H1 (cell line): ENCODE measurements around the gene IDI2.

ENCODE experiments used
- BACH1 ChIP-seq: IDR thresholded peaks from 2 replicates; pipeline ENCODE4 v1.6.1; 2012; ENCODE audit warnings: low read length, improper control_type of control experiment
- CHD2 ChIP-seq: IDR thresholded peaks from 2 replicates; pipeline ENCODE4 v1.6.1; 2012; ENCODE audit warnings: low read length, improper control_type of control experiment
- EP300 ChIP-seq, 2 experiments: IDR thresholded peaks; 1 replicate in 1 of 2; 2 replicates in 1 of 2; pipeline ENCODE4 v1.6.1; 2011 to 2012; ENCODE audit warnings: low read depth in 2 of 2, low read length in 2 of 2, mild to moderate bottlenecking in 2 of 2, borderline replicate concordance in 1 of 2, inconsistent platforms in 1 of 2, moderate library complexity in 1 of 2
- EZH2 ChIP-seq: fragments of 200-600 bp; sonication (generic); IDR thresholded peaks from 2 replicates; pipeline ENCODE4 v1.7.1; 2012; ENCODE audit warnings: low read depth, mild to moderate bottlenecking, moderate library complexity, low read length, inconsistent platforms; ENCODE audit not compliant: severe bottlenecking
- FOSL1 ChIP-seq: IDR thresholded peaks from 2 replicates; pipeline ENCODE4 v1.6.1; 2011; ENCODE audit warnings: mild to moderate bottlenecking, low read depth, low read length, moderate library complexity; ENCODE audit not compliant: insufficient read depth
- JUN ChIP-seq: IDR thresholded peaks from 2 replicates; pipeline ENCODE4 v1.6.1; 2011; ENCODE audit warnings: low read depth, mild to moderate bottlenecking, improper control_type of control experiment, low read length
- MAFK ChIP-seq: IDR thresholded peaks from 2 replicates; pipeline ENCODE4 v1.6.1; 2012; ENCODE audit warnings: low read depth, mild to moderate bottlenecking, improper control_type of control experiment, low read length
- POLR2A ChIP-seq, 2 experiments: IDR thresholded peaks; 1 replicate in 1 of 2; 2 replicates in 1 of 2; pipeline ENCODE4 v1.6.1; 2011; ENCODE audit warnings: low read depth in 2 of 2, low read length in 2 of 2, mild to moderate bottlenecking in 2 of 2; ENCODE audit errors: control extremely low read depth in 1 of 2
- RAD21 ChIP-seq, 2 experiments: IDR thresholded peaks in 1 of 2; conservative IDR thresholded peaks in 1 of 2; 2 replicates each; pipeline ENCODE4 v1.6.1; 2011; ENCODE audit warnings: low read depth in 2 of 2, low read length in 2 of 2, improper control_type of control experiment in 1 of 2, inconsistent platforms in 1 of 2, mild to moderate bottlenecking in 1 of 2, moderate library complexity in 1 of 2
- RFX5 ChIP-seq: IDR thresholded peaks from 2 replicates; pipeline ENCODE4 v1.6.1; 2011; ENCODE audit warnings: low read depth, low read length, improper control_type of control experiment, borderline replicate concordance
- TAF1 ChIP-seq: IDR thresholded peaks from 2 replicates; pipeline ENCODE4 v1.6.1; 2011; ENCODE audit warnings: mild to moderate bottlenecking, low read depth, low read length
- TF ChIP-seq, protein P1 (sequence below), 3 experiments: IDR thresholded peaks; 1 replicate in 2 of 3; 2 replicates in 1 of 3; pipeline versions ENCODE4 v1.5.1 to v1.6.1; 2011; ENCODE audit warnings: low read length in 3 of 3, mild to moderate bottlenecking in 3 of 3, inconsistent platforms in 2 of 3, low read depth in 1 of 3, moderate library complexity in 1 of 3; ENCODE audit not compliant: insufficient read depth in 1 of 3; ENCODE audit errors: control extremely low read depth in 1 of 3
- TF ChIP-seq, protein P2 (sequence below): IDR thresholded peaks from 2 replicates; pipeline ENCODE4 v1.6.1; 2012; ENCODE audit warnings: low read length, inconsistent platforms

DNA sequence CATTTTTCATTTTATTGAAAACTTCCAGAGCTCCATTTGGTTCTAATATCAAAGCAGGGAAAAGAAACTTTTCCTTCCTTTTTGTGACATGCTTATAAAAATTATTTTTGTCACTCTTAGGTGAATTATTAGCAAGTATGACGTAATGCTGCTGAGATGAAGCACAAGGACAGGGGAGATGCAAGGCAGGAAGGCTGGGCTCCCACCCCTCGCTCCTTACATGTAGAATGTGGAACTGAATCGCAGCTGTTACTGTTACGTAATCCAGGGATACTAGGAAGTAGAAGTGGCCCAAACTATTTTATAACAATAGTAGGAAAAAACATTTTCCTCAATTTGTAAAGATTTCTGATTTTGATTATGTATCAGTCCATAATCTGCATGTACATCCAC is 54.5 kb downstream of the IDI2 start:
- TF ChIP-seq FOSL1: no peak
- TF ChIP-seq EZH2: no peak
- TF ChIP-seq, protein P1, sequence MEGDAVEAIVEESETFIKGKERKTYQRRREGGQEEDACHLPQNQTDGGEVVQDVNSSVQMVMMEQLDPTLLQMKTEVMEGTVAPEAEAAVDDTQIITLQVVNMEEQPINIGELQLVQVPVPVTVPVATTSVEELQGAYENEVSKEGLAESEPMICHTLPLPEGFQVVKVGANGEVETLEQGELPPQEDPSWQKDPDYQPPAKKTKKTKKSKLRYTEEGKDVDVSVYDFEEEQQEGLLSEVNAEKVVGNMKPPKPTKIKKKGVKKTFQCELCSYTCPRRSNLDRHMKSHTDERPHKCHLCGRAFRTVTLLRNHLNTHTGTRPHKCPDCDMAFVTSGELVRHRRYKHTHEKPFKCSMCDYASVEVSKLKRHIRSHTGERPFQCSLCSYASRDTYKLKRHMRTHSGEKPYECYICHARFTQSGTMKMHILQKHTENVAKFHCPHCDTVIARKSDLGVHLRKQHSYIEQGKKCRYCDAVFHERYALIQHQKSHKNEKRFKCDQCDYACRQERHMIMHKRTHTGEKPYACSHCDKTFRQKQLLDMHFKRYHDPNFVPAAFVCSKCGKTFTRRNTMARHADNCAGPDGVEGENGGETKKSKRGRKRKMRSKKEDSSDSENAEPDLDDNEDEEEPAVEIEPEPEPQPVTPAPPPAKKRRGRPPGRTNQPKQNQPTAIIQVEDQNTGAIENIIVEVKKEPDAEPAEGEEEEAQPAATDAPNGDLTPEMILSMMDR (IDR thresholded peaks at IDR 0.05; ENCODE audit: control extremely low read depth in 1 of 3, insufficient read depth in 1 of 3, low read depth in 1 of 3, low read length in 3 of 3): no peak
- TF ChIP-seq RAD21 (IDR thresholded peaks at IDR 0.05 in 1 of 2, conservative IDR thresholded peaks at IDR 0.05 in 1 of 2; ENCODE audit: low read depth in 2 of 2, low read length in 2 of 2): no peak
- TF ChIP-seq, protein P2, sequence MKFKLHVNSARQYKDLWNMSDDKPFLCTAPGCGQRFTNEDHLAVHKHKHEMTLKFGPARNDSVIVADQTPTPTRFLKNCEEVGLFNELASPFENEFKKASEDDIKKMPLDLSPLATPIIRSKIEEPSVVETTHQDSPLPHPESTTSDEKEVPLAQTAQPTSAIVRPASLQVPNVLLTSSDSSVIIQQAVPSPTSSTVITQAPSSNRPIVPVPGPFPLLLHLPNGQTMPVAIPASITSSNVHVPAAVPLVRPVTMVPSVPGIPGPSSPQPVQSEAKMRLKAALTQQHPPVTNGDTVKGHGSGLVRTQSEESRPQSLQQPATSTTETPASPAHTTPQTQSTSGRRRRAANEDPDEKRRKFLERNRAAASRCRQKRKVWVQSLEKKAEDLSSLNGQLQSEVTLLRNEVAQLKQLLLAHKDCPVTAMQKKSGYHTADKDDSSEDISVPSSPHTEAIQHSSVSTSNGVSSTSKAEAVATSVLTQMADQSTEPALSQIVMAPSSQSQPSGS: no peak
- no peak for TF ChIP-seq BACH1
- TF ChIP-seq TAF1: no peak
- TF ChIP-seq RFX5: no peak
- TF ChIP-seq CHD2: no peak
- no peak for TF ChIP-seq POLR2A (IDR thresholded peaks at IDR 0.05; ENCODE audit: control extremely low read depth in 1 of 2, low read depth in 2 of 2, low read length in 2 of 2)
- no peak for TF ChIP-seq MAFK
- no peak for TF ChIP-seq JUN
- no peak for TF ChIP-seq EP300 (IDR thresholded peaks at IDR 0.05; ENCODE audit: borderline replicate concordance in 1 of 2, low read depth in 2 of 2, low read length in 2 of 2)
